ENCODE data around the gene SCNN1A.

The SCNN1A gene

GRCh38 chr12:6319446-6319845 is 55.9 kb downstream of the SCNN1A start:
- Histone ChIP-seq H3K27ac (ENCODE audit: low read length) (no peak overlapping the region), H3K36me3 (ENCODE audit: control insufficient read depth in 1 of 2, insufficient read depth in 2 of 2, low read length in 2 of 2) (no peaks in the 10 kb centered on the region), H3K4me1 (ENCODE audit: control insufficient read depth in 1 of 2, insufficient read depth in 2 of 2, low read length in 2 of 2) (peaks cover 0 to 12% of the 10 kb centered on the region in 2 donors), H3K27me3 (ENCODE audit: low read depth, low read length) (no peaks in the 10 kb centered on the region), H3K4me3 (ENCODE audit: low read depth in 1 of 2, low read length in 2 of 2) (no peak overlapping the region), H3K9me3 (ENCODE audit: control insufficient read depth in 1 of 2, low read length in 2 of 2) (no peaks in the 10 kb centered on the region)

- Histone ChIP-seq H3K36me3 (ENCODE audit: control insufficient read depth in 1 of 2, insufficient read depth in 2 of 2, low read length in 2 of 2) (no peaks in the 10 kb centered on the region), H3K27ac (ENCODE audit: low read length) (no peak overlapping the region), H3K27me3 (ENCODE audit: low read depth, low read length) (no peaks in the 10 kb centered on the region), H3K4me3 (ENCODE audit: low read depth in 1 of 2, low read length in 2 of 2) (no peak overlapping the region), H3K4me1 (ENCODE audit: control insufficient read depth in 1 of 2, insufficient read depth in 2 of 2, low read length in 2 of 2) (peaks cover 0 to 7% of the 10 kb centered on the region in 2 donors), H3K9me3 (ENCODE audit: control insufficient read depth in 1 of 2, low read length in 2 of 2) (no peaks in the 10 kb centered on the region)
These were observed 56.9 kb downstream of the SCNN1A start for GRCh38 chr12:6318440-6318879.

- no peaks in the 10 kb centered on the region for H3K27me3 ChIP-seq (ENCODE audit: low read depth, low read length)
- H3K9me3 ChIP-seq (ENCODE audit: control insufficient read depth in 1 of 2, low read length in 2 of 2): no peaks in the 10 kb centered on the region
- no peaks in the 10 kb centered on the region for H3K36me3 ChIP-seq (ENCODE audit: control insufficient read depth in 1 of 2, insufficient read depth in 2 of 2, low read length in 2 of 2)
- no peak overlapping the region for H3K27ac ChIP-seq (ENCODE audit: low read length)
- peaks cover 0 to 1% of the 10 kb centered on the region in 2 donors for H3K4me1 ChIP-seq (ENCODE audit: control insufficient read depth in 1 of 2, insufficient read depth in 2 of 2, low read length in 2 of 2)
- no peak overlapping the region for H3K4me3 ChIP-seq (ENCODE audit: low read depth in 1 of 2, low read length in 2 of 2)
These were observed 57.5 kb downstream of the SCNN1A start for GRCh38 chr12:6317693-6318439.

GRCh38 chr12:6316921-6317692 is 58.3 kb downstream of the SCNN1A start:
- Histone ChIP-seq H3K9me3 (ENCODE audit: control insufficient read depth in 1 of 2, low read length in 2 of 2) (no peaks in the 10 kb centered on the region), H3K27ac (ENCODE audit: low read length) (no peak overlapping the region), H3K4me3 (ENCODE audit: low read depth in 1 of 2, low read length in 2 of 2) (no peak overlapping the region), H3K4me1 (ENCODE audit: control insufficient read depth in 1 of 2, insufficient read depth in 2 of 2, low read length in 2 of 2) (no peaks in the 10 kb centered on the region), H3K36me3 (ENCODE audit: control insufficient read depth in 1 of 2, insufficient read depth in 2 of 2, low read length in 2 of 2) (no peaks in the 10 kb centered on the region), H3K27me3 (ENCODE audit: low read depth, low read length) (no peaks in the 10 kb centered on the region)

DNA sequence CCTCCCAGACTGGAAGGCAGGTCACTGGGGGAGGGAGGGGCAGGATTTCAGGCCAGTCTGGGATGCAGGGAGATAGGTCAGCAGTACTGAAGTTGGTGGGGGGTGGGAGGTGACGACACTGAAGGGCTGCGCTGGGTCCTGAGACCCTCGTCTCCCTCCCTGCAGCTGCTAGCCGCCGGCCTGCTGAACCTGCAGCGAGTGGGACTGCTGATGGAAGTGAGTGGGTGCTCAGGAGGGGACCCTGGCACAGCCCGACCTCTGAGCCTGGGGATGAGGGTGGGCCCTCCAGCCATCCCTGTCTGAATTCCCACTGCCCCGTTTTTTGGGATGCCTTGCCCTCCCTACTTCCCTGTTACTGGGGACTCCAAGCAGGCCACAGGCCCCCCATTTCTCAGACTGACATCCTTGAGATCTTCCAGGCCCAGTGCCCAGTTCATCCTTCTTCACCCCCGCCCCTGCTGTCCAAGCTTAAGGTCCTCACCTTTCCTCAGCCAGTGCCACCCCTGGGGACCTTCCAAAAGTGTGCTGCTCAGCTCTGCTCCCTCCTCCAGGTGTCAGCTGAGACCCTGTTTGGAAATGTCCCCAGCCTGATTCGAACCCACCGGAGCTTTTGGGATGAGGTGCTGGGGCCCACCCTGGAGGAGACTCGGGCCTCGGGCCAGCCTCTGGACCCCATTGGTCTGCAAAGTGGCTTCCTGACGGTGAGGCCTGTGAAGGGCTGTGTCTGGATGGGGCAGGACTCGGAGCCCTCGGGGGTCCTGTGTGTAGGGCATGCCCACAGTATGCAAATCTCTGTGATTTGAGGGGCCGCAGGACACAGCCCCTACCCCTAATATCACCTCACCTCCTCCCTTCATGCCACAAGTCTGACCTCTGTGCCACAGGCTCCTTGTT is 59.4 kb downstream of the SCNN1A start:
- no peaks in the 10 kb centered on the region for H3K27me3 ChIP-seq (ENCODE audit: low read depth, low read length)
- H3K27ac ChIP-seq (ENCODE audit: low read length): no peak overlapping the region
- H3K4me1 ChIP-seq (ENCODE audit: control insufficient read depth in 1 of 2, insufficient read depth in 2 of 2, low read length in 2 of 2): peaks cover 0 to under 1% of the 10 kb centered on the region in 2 donors
- H3K4me3 ChIP-seq (ENCODE audit: low read depth in 1 of 2, low read length in 2 of 2): no peak overlapping the region
- no peaks in the 10 kb centered on the region for H3K9me3 ChIP-seq (ENCODE audit: control insufficient read depth in 1 of 2, low read length in 2 of 2)
- H3K36me3 ChIP-seq (ENCODE audit: control insufficient read depth in 1 of 2, insufficient read depth in 2 of 2, low read length in 2 of 2): no peaks in the 10 kb centered on the region

GRCh38 chr12:6315184-6315583 is 60.2 kb downstream of the SCNN1A start:
- H3K27ac ChIP-seq (ENCODE audit: low read length): no peak overlapping the region

DNA sequence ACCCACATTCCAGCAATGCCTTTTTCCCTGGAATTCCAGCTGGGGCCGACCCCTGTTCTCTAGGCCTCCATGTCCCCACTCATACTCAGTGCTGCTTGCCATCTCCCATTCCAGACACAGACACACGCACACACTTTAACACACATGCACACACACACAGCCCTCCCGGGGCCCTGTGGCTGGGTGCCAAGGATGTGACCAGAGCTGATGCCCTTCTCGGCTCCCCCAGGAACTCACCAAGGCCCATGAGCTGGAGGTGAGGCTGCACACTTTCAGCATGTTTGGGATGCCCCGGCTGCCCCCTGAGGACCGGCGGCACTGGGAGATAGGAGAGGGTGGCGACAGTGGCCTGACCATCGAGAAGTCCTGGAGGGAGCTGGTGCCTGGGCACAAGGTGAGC is 60.6 kb downstream of the SCNN1A start:
- Histone ChIP-seq H3K4me3 (ENCODE audit: low read depth in 1 of 2, low read length in 2 of 2) (no peak overlapping the region), H3K9me3 (ENCODE audit: control insufficient read depth in 1 of 2, low read length in 2 of 2) (no peaks in the 10 kb centered on the region), H3K27me3 (ENCODE audit: low read depth, low read length) (no peaks in the 10 kb centered on the region), H3K27ac (ENCODE audit: low read length) (no peak overlapping the region), H3K36me3 (ENCODE audit: control insufficient read depth in 1 of 2, insufficient read depth in 2 of 2, low read length in 2 of 2) (no peaks in the 10 kb centered on the region), H3K4me1 (ENCODE audit: control insufficient read depth in 1 of 2, insufficient read depth in 2 of 2, low read length in 2 of 2) (peaks cover 0 to 10% of the 10 kb centered on the region in 2 donors)

More at GRCh38 chr12:6315184-6315583, 60.2 kb downstream of the SCNN1A start:
- Histone ChIP-seq H3K4me3 (ENCODE audit: low read depth in 1 of 2, low read length in 2 of 2) (no peak overlapping the region), H3K36me3 (ENCODE audit: control insufficient read depth in 1 of 2, insufficient read depth in 2 of 2, low read length in 2 of 2) (no peaks in the 10 kb centered on the region), H3K9me3 (ENCODE audit: control insufficient read depth in 1 of 2, low read length in 2 of 2) (no peaks in the 10 kb centered on the region), H3K27me3 (ENCODE audit: low read depth, low read length) (no peaks in the 10 kb centered on the region), H3K4me1 (ENCODE audit: control insufficient read depth in 1 of 2, insufficient read depth in 2 of 2, low read length in 2 of 2) (peaks cover 0 to 8% of the 10 kb centered on the region in 2 donors)

- no peaks in the 10 kb centered on the region for H3K36me3 ChIP-seq (ENCODE audit: control insufficient read depth in 1 of 2, insufficient read depth in 2 of 2, low read length in 2 of 2)
- peak overlapping the region; percentile 21 for H3K27ac ChIP-seq (ENCODE audit: low read length)
- H3K4me3 ChIP-seq (ENCODE audit: low read depth in 1 of 2, low read length in 2 of 2): no peak overlapping the region
These were observed 61.9 kb downstream of the SCNN1A start for GRCh38 chr12:6313326-6313940.

GRCh38 chr12:6312529-6313325 is 62.6 kb downstream of the SCNN1A start:
- H3K9me3 ChIP-seq (ENCODE audit: control insufficient read depth in 1 of 2, low read length in 2 of 2): no peaks in the 10 kb centered on the region
- no peaks in the 10 kb centered on the region for H3K36me3 ChIP-seq (ENCODE audit: control insufficient read depth in 1 of 2, insufficient read depth in 2 of 2, low read length in 2 of 2)
- H3K27ac ChIP-seq (ENCODE audit: low read length): peak overlapping the region; percentile 45
- no peaks in the 10 kb centered on the region for H3K27me3 ChIP-seq (ENCODE audit: low read depth, low read length)
- peaks cover 0 to 10% of the 10 kb centered on the region in 2 donors for H3K4me1 ChIP-seq (ENCODE audit: control insufficient read depth in 1 of 2, insufficient read depth in 2 of 2, low read length in 2 of 2)
- H3K4me3 ChIP-seq (ENCODE audit: low read depth in 1 of 2, low read length in 2 of 2): no peak overlapping the region

More at GRCh38 chr12:6313326-6313940, 61.9 kb downstream of the SCNN1A start:
- Histone ChIP-seq H3K4me1 (ENCODE audit: control insufficient read depth in 1 of 2, insufficient read depth in 2 of 2, low read length in 2 of 2) (peaks cover 0 to 10% of the 10 kb centered on the region in 2 donors), H3K27me3 (ENCODE audit: low read depth, low read length) (no peaks in the 10 kb centered on the region), H3K9me3 (ENCODE audit: control insufficient read depth in 1 of 2, low read length in 2 of 2) (no peaks in the 10 kb centered on the region)

GRCh38 chr12:6311822-6312528 is 63.4 kb downstream of the SCNN1A start:
- H3K9me3 ChIP-seq (ENCODE audit: control insufficient read depth in 1 of 2, low read length in 2 of 2): no peaks in the 10 kb centered on the region
- H3K27ac ChIP-seq (ENCODE audit: low read length): peak overlapping the region; percentile 45
- H3K4me3 ChIP-seq (ENCODE audit: low read depth in 1 of 2, low read length in 2 of 2): no peak overlapping the region
- no peaks in the 10 kb centered on the region for H3K27me3 ChIP-seq (ENCODE audit: low read depth, low read length)
- H3K4me1 ChIP-seq (ENCODE audit: control insufficient read depth in 1 of 2, insufficient read depth in 2 of 2, low read length in 2 of 2): peaks cover 0 to 10% of the 10 kb centered on the region in 2 donors
- no peaks in the 10 kb centered on the region for H3K36me3 ChIP-seq (ENCODE audit: control insufficient read depth in 1 of 2, insufficient read depth in 2 of 2, low read length in 2 of 2)
